ENCODE measurements around the gene C13orf46.

Gene C13orf46

DNA sequence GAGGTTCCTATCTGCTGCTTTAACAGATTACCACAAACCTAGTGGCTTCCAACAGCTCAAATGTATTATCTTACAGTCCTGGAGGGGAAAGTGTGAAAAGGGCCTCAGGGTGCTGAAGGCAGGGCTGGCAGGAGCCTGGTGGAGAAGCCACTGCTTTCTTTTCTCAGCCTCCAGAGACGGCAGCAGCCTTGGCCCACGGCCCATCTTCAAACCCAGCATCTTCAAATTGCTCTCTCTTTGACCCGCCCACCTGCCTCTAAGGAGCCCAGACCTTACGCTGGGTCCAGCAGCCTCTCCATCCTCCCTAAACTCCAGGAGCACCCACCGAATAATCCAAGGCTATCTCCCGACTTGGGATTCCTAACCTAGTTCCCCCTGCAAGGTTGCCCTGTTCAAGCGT is 35.6 kb downstream of the C13orf46 start:
- no peak overlapping the region for H3K4me3 ChIP-seq (ENCODE audit: low read length in 2 of 2)
- peaks cover 3 to 9% of the 10 kb centered on the region in 2 donors for H3K4me1 ChIP-seq (ENCODE audit: control insufficient read depth in 2 of 2, insufficient read depth in 2 of 2, low read length in 2 of 2)
- no peak overlapping the region for H3K9ac ChIP-seq (ENCODE audit: low read depth in 1 of 2, low read length in 2 of 2)
- no peak overlapping the region for H3K27ac ChIP-seq (ENCODE audit: low read depth in 2 of 2, low read length in 2 of 2)
- peaks cover 8 to 10% of the 10 kb centered on the region in 2 donors for H3K27me3 ChIP-seq (ENCODE audit: control insufficient read depth in 2 of 2, insufficient read depth in 2 of 2, low read length in 2 of 2)
- H3K9me3 ChIP-seq (ENCODE audit: control insufficient read depth in 2 of 2, low read length in 2 of 2), result no peaks in the 10 kb centered on the region
- H3K36me3 ChIP-seq (ENCODE audit: control insufficient read depth in 2 of 2, insufficient read depth in 2 of 2, low read length in 2 of 2), result no peaks in the 10 kb centered on the region

DNA sequence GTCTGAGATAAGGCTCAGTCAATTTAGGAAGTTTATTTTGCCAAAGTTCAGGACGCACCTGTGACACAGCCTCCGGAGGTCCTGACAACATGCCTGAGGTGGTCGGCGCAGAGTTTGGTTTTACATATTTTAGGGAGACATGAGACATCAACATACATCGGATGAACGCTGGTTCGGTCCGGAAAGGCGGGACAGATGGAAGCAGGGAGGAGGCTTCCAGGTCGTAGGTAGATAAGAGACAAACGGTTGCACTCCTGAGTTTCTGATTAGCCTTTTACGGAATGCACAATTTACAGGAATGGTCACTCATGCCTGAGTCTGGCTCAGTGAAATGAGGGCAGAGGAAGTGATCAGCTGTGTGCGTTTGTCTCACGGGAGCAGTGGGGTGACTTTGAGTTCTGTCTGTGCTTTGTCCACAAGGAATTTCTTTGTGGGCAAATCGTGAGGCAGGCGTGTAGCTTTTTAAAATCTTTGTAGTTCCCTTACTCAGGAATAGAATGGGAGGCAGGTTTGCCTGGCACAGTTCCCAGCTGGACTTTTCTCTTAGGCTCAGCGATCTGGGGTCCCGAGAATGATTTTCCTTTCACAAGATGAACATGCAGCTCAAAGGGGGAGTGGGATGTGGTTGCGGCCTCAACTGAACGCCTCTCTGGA is 36.2 kb downstream of the C13orf46 start:
- Histone ChIP-seq H3K9me3 (ENCODE audit: control insufficient read depth in 2 of 2, low read length in 2 of 2) (no peaks in the 10 kb centered on the region), H3K27me3 (ENCODE audit: control insufficient read depth in 2 of 2, insufficient read depth in 2 of 2, low read length in 2 of 2) (peaks cover 8 to 10% of the 10 kb centered on the region in 2 donors), H3K27ac (ENCODE audit: low read depth in 2 of 2, low read length in 2 of 2) (no peak overlapping the region), H3K4me1 (ENCODE audit: control insufficient read depth in 2 of 2, insufficient read depth in 2 of 2, low read length in 2 of 2) (peaks cover 3 to 9% of the 10 kb centered on the region in 2 donors), H3K9ac (ENCODE audit: low read depth in 1 of 2, low read length in 2 of 2) (no peak overlapping the region), H3K36me3 (ENCODE audit: control insufficient read depth in 2 of 2, insufficient read depth in 2 of 2, low read length in 2 of 2) (no peaks in the 10 kb centered on the region), H3K4me3 (ENCODE audit: low read length in 2 of 2) (no peak overlapping the region)

DNA sequence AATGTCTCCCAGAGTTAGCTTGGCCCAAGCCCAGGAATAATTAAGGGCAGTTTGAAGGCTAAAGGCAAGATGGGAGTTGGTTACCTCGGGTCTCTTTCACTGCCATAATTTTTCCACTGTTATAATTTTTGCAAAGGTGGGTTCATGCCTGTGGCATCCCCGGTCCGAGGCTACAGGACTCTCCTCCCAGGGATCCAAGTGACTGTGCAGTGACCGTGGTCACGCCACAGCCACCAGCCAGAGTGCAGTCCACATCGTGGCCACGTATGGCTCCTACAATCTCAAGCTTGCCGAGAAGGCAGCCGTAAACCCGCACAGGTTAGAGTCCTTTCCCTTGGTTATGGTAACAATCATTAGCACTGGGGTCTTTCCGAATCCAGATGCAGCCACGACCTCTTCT is 36.8 kb downstream of the C13orf46 start:
- no peaks in the 10 kb centered on the region for H3K9me3 ChIP-seq (ENCODE audit: control insufficient read depth in 2 of 2, low read length in 2 of 2)
- H3K27me3 ChIP-seq (ENCODE audit: control insufficient read depth in 2 of 2, insufficient read depth in 2 of 2, low read length in 2 of 2), result peaks cover 8 to 10% of the 10 kb centered on the region in 2 donors
- H3K36me3 ChIP-seq (ENCODE audit: control insufficient read depth in 2 of 2, insufficient read depth in 2 of 2, low read length in 2 of 2), result no peaks in the 10 kb centered on the region
- H3K9ac ChIP-seq (ENCODE audit: low read depth in 1 of 2, low read length in 2 of 2), result no peak overlapping the region
- no peak overlapping the region for H3K27ac ChIP-seq (ENCODE audit: low read depth in 2 of 2, low read length in 2 of 2)
- H3K4me1 ChIP-seq (ENCODE audit: control insufficient read depth in 2 of 2, insufficient read depth in 2 of 2, low read length in 2 of 2), result peaks cover 3 to 9% of the 10 kb centered on the region in 2 donors
- no peak overlapping the region for H3K4me3 ChIP-seq (ENCODE audit: low read length in 2 of 2)

DNA sequence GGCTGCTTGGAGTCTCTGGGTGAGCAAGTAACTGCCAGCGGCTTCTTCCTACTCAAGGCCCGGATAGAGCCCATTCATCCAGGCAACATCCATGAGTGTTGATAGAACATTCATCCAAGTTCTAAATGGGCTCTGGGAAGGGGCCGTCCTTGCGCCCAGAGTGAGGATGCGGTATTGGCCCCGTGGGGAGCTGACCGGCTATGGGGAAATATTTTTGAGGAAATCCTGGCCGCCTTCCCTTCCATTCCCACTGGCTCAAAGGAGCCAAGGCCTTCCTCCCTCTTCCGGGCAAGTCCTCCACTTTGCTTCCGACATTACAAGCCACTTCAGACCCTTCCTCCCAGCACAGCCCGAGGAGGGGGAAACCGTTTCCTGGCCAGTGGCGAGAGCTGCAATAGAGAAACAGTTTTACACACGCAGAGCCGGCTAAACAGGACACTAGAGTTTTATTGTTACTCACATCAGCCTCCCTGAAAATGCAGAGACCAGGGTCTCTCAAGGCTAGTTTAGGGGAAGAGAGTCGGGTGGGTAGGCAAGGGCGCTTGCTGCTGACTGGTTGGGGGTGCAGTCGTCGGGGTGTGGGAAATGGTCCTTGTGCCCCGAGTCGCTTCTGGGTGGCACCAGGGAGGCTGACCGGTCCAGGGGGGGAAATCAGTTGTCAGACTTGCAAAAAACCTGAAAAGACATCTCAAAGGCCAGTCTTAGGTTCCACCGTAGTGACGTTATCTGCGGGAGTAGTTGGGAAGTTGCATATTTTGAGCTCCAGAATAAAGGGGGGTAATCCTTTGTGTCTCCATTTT is 37.5 kb downstream of the C13orf46 start:
- Histone ChIP-seq H3K36me3 (ENCODE audit: control insufficient read depth in 2 of 2, insufficient read depth in 2 of 2, low read length in 2 of 2) (no peaks in the 10 kb centered on the region), H3K27me3 (ENCODE audit: control insufficient read depth in 2 of 2, insufficient read depth in 2 of 2, low read length in 2 of 2) (peaks cover 8 to 10% of the 10 kb centered on the region in 2 donors), H3K27ac (ENCODE audit: low read depth in 2 of 2, low read length in 2 of 2) (no peak overlapping the region), H3K4me1 (ENCODE audit: control insufficient read depth in 2 of 2, insufficient read depth in 2 of 2, low read length in 2 of 2) (peaks cover 3 to 9% of the 10 kb centered on the region in 2 donors), H3K4me3 (ENCODE audit: low read length in 2 of 2) (no peak overlapping the region), H3K9me3 (ENCODE audit: control insufficient read depth in 2 of 2, low read length in 2 of 2) (no peaks in the 10 kb centered on the region), H3K9ac (ENCODE audit: low read depth in 1 of 2, low read length in 2 of 2) (no peak overlapping the region)

DNA sequence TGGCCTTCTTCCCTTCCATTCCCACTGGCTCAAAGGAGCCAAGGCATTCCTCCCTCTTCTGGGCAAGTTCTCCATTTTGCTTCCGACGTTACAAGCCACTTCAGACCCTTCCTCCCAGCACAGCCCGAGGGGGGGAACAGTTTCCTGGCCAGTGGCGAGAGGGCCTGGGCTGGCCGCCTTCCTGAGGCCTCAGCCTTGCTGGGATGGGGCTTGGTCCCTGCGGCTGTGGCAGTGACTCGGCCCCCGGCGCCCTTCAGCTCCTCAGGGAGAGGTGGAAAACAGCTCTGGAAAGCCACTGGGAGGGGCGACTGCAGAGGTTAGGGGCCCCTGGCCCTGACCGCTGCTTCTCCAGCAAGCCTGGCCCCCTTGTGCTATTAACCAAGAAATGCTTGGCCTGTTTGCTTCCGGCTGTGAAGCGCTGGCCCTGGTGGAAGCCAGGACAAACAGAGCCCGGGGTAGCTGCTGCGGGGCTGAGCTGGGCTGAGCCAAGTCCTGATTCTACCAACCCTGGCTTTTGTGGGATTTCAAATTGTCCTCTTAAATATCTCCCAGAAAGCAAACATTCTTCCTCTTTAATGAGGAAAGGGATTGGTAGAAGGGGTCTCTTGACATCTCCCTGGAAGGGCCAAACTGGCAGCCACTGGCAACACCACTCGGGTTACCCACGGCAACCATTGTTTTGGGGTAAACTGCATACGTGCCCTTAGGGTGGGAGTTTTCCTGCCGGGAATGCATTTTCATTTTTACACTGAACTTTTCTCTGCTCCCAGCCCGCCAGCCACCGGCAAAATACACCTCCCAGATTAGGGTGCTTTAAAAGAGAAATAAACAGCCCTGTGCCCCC is 38.7 kb downstream of the C13orf46 start:
- Histone ChIP-seq H3K4me3 (ENCODE audit: low read length in 2 of 2) (no peak overlapping the region), H3K27ac (ENCODE audit: low read depth in 2 of 2, low read length in 2 of 2) (no peak overlapping the region), H3K4me1 (ENCODE audit: control insufficient read depth in 2 of 2, insufficient read depth in 2 of 2, low read length in 2 of 2) (peaks cover 3 to 9% of the 10 kb centered on the region in 2 donors), H3K9ac (ENCODE audit: low read depth in 1 of 2, low read length in 2 of 2) (no peak overlapping the region), H3K36me3 (ENCODE audit: control insufficient read depth in 2 of 2, insufficient read depth in 2 of 2, low read length in 2 of 2) (no peaks in the 10 kb centered on the region), H3K27me3 (ENCODE audit: control insufficient read depth in 2 of 2, insufficient read depth in 2 of 2, low read length in 2 of 2) (peaks cover 8 to 10% of the 10 kb centered on the region in 2 donors), H3K9me3 (ENCODE audit: control insufficient read depth in 2 of 2, low read length in 2 of 2) (no peaks in the 10 kb centered on the region)

DNA sequence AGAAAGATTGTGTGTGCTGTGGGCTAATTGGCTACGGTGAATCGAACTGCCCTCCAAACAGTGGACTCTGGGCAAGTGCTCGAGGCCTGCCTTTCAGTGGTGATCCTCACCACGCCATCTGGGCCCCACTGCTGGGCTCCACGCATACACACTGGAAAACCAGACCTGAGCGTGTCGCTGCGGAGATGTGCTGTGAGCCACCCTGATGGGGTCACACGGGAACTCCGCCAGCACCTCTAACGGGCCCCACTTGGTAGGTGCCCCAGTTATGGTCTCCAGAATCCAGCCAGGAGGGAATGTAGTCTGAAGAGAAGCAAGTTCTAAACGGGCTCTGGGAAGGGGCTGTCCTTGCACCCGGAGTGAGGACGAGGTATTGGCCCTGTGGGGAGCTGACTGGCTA is 39.3 kb downstream of the C13orf46 start:
- H3K27ac ChIP-seq (ENCODE audit: low read depth in 2 of 2, low read length in 2 of 2), result no peak overlapping the region
- H3K4me3 ChIP-seq (ENCODE audit: low read length in 2 of 2), result no peak overlapping the region
- no peaks in the 10 kb centered on the region for H3K36me3 ChIP-seq (ENCODE audit: control insufficient read depth in 2 of 2, insufficient read depth in 2 of 2, low read length in 2 of 2)
- H3K27me3 ChIP-seq (ENCODE audit: control insufficient read depth in 2 of 2, insufficient read depth in 2 of 2, low read length in 2 of 2), result peaks cover 8 to 10% of the 10 kb centered on the region in 2 donors
- no peak overlapping the region for H3K9ac ChIP-seq (ENCODE audit: low read depth in 1 of 2, low read length in 2 of 2)
- H3K4me1 ChIP-seq (ENCODE audit: control insufficient read depth in 2 of 2, insufficient read depth in 2 of 2, low read length in 2 of 2), result peaks cover 3 to 7% of the 10 kb centered on the region in 2 donors
- no peaks in the 10 kb centered on the region for H3K9me3 ChIP-seq (ENCODE audit: control insufficient read depth in 2 of 2, low read length in 2 of 2)

DNA sequence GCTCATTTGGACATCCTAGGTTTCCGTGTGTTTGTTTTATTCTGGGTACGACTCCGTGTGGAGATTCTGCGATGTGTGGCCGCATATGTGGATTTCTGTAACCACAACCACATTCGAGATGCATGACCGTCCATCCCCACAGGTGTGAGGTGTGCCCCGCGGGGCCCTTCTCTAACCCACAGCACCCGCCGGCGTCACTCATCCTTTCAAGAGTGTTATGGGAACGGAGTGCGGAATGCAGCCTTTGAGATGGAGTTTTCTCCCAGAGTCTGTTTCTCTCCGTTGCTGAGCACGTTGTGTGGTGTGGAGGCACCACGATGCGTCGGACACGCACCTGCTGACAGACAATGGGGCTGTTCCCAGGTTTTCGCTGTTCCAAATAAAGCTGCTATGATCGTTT is 40.0 kb downstream of the C13orf46 start:
- no peak overlapping the region for H3K27ac ChIP-seq (ENCODE audit: low read depth in 2 of 2, low read length in 2 of 2)
- no peaks in the 10 kb centered on the region for H3K9me3 ChIP-seq (ENCODE audit: control insufficient read depth in 2 of 2, low read length in 2 of 2)
- no peaks in the 10 kb centered on the region for H3K36me3 ChIP-seq (ENCODE audit: control insufficient read depth in 2 of 2, insufficient read depth in 2 of 2, low read length in 2 of 2)
- H3K9ac ChIP-seq (ENCODE audit: low read depth in 1 of 2, low read length in 2 of 2), result no peak overlapping the region
- peaks cover 3 to 7% of the 10 kb centered on the region in 2 donors for H3K4me1 ChIP-seq (ENCODE audit: control insufficient read depth in 2 of 2, insufficient read depth in 2 of 2, low read length in 2 of 2)
- no peak overlapping the region for H3K4me3 ChIP-seq (ENCODE audit: low read length in 2 of 2)
- H3K27me3 ChIP-seq (ENCODE audit: control insufficient read depth in 2 of 2, insufficient read depth in 2 of 2, low read length in 2 of 2), result peaks cover 3 to 5% of the 10 kb centered on the region in 2 donors

DNA sequence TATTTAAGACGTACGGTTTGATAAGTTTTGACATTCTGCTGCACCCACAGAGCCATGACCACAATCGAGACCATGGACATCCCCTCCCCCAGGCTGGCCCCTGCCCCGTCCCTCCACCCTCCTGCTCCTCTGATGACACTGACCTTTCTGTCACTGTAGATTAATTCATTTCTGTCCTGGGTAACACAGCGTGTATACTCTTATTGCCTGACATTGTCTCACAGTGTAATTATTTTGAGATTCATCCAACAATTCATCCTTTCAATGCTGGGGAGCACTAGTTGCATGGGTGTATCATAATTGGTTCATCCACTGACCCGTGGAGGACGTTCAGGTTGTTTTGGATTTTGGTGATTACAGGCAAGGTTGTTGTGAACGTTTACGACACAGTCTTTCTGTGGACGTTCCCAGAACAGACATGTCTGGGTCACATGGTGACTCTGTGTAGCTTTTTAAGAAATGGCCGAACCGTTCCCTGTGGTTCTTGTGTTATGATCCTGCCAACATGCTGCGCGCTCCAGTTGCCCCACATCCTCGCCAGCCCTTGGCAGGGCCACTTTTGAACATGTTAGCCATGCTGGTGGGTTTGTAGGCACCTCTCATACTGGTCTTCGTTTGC is 41.9 kb downstream of the C13orf46 start:
- Histone ChIP-seq H3K9me3 (ENCODE audit: control insufficient read depth in 2 of 2, low read length in 2 of 2) (no peaks in the 10 kb centered on the region), H3K27ac (ENCODE audit: low read depth in 2 of 2, low read length in 2 of 2) (no peak overlapping the region), H3K9ac (ENCODE audit: low read depth in 1 of 2, low read length in 2 of 2) (no peak overlapping the region), H3K36me3 (ENCODE audit: control insufficient read depth in 2 of 2, insufficient read depth in 2 of 2, low read length in 2 of 2) (no peaks in the 10 kb centered on the region), H3K4me1 (ENCODE audit: control insufficient read depth in 2 of 2, insufficient read depth in 2 of 2, low read length in 2 of 2) (peaks cover 0 to under 1% of the 10 kb centered on the region in 2 donors), H3K27me3 (ENCODE audit: control insufficient read depth in 2 of 2, insufficient read depth in 2 of 2, low read length in 2 of 2) (peaks cover 0 to 1% of the 10 kb centered on the region in 2 donors), H3K4me3 (ENCODE audit: low read length in 2 of 2) (no peak overlapping the region)

DNA sequence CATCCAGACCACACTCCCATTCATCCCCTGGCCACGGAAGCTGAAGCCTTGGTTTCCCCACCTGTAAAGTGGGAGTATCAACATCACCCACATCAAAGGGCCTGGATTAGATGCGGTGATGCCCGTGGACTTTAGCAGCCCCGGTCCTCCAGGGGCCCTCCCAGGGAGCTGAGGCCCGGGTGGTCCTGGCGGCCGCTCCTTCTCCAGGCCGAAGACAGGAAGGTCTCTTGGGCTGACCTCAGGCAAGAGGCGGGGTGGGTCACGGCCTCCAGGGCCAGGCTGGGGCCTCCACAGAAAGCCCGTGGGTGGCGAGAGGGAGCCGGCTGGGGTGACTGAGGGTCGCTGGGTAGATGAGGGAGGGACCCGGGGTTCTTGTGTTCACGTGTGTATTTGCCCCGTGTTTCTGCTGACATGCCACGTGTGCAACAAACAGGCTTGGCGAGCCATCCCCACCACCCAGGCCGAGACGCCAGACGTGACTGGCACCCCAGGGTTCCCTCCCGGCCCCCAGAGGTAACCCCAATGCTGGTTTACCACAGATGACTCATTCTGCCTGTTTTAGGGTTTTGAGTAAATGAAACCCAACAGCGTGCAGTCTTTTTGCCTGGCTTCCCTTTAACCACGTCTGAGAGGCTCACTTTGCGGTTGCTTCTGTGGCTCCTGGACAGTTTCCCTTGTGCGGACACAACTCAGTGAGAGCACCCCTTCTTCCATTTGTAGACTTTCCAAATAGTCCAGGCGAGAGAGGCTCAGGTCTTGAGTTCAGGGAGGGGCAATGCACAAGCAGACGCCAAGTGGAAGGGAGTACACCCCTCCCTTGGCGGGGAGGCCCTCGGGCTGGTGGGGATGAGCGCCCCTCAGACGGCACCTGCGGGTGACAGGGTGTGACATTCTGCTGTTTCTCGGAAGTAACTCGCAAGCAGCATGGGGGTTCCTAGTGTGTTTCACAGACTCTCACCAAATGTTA is 42.9 kb downstream of the C13orf46 start:
- no peaks in the 10 kb centered on the region for H3K36me3 ChIP-seq (ENCODE audit: control insufficient read depth in 2 of 2, insufficient read depth in 2 of 2, low read length in 2 of 2)
- H3K27ac ChIP-seq (ENCODE audit: low read depth in 2 of 2, low read length in 2 of 2), result no peak overlapping the region
- peaks cover 0 to 1% of the 10 kb centered on the region in 2 donors for H3K27me3 ChIP-seq (ENCODE audit: control insufficient read depth in 2 of 2, insufficient read depth in 2 of 2, low read length in 2 of 2)
- no peak overlapping the region for H3K4me3 ChIP-seq (ENCODE audit: low read length in 2 of 2)
- no peaks in the 10 kb centered on the region for H3K9me3 ChIP-seq (ENCODE audit: control insufficient read depth in 2 of 2, low read length in 2 of 2)
- H3K4me1 ChIP-seq (ENCODE audit: control insufficient read depth in 2 of 2, insufficient read depth in 2 of 2, low read length in 2 of 2), result peaks cover 0 to 3% of the 10 kb centered on the region in 2 donors
- H3K9ac ChIP-seq (ENCODE audit: low read depth in 1 of 2, low read length in 2 of 2), result no peak overlapping the region

Data from mucosa of rectum (tissue), 2 donors.